K562 (cell line): ENCODE results near the gene BBLN. TPM values are rescaled to one million over a fixed set of nuclear protein-coding genes. Genes with fewer than 3 reads are reported as not detected.

Experiments
- ARID2 ChIP-seq: fragments of 450-650 bp; IDR thresholded peaks from 2 replicates; pipeline ENCODE4 v1.6.1; 2017; ENCODE audit warnings: antibody characterized with exemption, mild to moderate bottlenecking
- CC2D1A ChIP-seq: fragments of 450-650 bp; IDR thresholded peaks from 2 replicates; pipeline ENCODE4 v1.6.1; 2017; ENCODE audit warnings: mild to moderate bottlenecking
- E2F6 ChIP-seq, 2 experiments: IDR thresholded peaks; 2 replicates each; pipeline ENCODE4 v1.6.1; 2011; ENCODE audit warnings: borderline replicate concordance in 1 of 2, control low read depth in 1 of 2, low read depth in 1 of 2, low read length in 1 of 2, mild to moderate bottlenecking in 1 of 2, mixed read lengths in 1 of 2, moderate library complexity in 1 of 2; ENCODE audit not compliant: insufficient read depth in 1 of 2, insufficient read length in 1 of 2, poor library complexity in 1 of 2, severe bottlenecking in 1 of 2; ENCODE audit errors: extremely low read depth in 1 of 2
- FOSL1 ChIP-seq: fragments of 200-800 bp; sonication (Bioruptor generic); conservative IDR thresholded peaks from 2 replicates; pipeline ENCODE4 v1.6.1; 2016; ENCODE audit warnings: missing genetic modification characterization, missing compliant biosample characterization
- HDAC2 ChIP-seq: fragments of 450-650 bp; IDR thresholded peaks from 2 replicates; pipeline ENCODE4 v1.6.1; 2016; ENCODE audit warnings: mild to moderate bottlenecking
- MYC ChIP-seq, 2 experiments: fragments of 250-450 bp in 1 of 2; sonication (Bioruptor Pico) in 1 of 2; IDR thresholded peaks; 2 replicates each; pipeline versions ENCODE4 v1.5.1 to v1.6.1; 2012 to 2021; ENCODE audit warnings: low read depth in 2 of 2, borderline replicate concordance in 1 of 2, improper control_type of control experiment in 1 of 2, low read length in 1 of 2, mild to moderate bottlenecking in 1 of 2, moderate library complexity in 1 of 2
- ZNF140 ChIP-seq: fragments of 250-450 bp; sonication (Bioruptor Pico); IDR thresholded peaks from 2 replicates; pipeline ENCODE4 v1.8.0; 2021; ENCODE audit warnings: moderate library complexity, mild to moderate bottlenecking, inconsistent platforms
- ZNF174 ChIP-seq: fragments of 250-450 bp; sonication (Bioruptor Pico); IDR thresholded peaks from 2 replicates; pipeline ENCODE4 v1.4.0; 2020; ENCODE audit warnings: mild to moderate bottlenecking
- ZNF24 ChIP-seq: fragments of 450-650 bp; IDR thresholded peaks from 2 replicates; pipeline ENCODE4 v1.6.1; 2016
- polyA plus RNA-seq, 8 experiments: library from polyadenylated mRNA; depleted of rRNA in 4 of 8; stranded (reverse) in 5 of 8; unstranded in 3 of 8; fragments of >200 nt; fragmentation: Nextera tagmentation in 2 of 8; fragmentation: Illumina TruSeq in 1 of 8; extraction: Ambion mirVana in 2 of 8; extraction: Trizol in 1 of 8; gene quantifications; 2 replicates each; pipeline versions ENCODE4 v1.2.1 to v1.2.3, GENCODE V29; 2011 to 2014; ENCODE audit warnings: inconsistent platforms in 1 of 8, missing spikeins in 1 of 8
- total RNA-seq, 7 experiments: library from RNA; depleted of rRNA in 6 of 7; stranded (reverse); fragments of >200 nt in 6 of 7; fragmentation: Illumina TruSeq in 2 of 7; extraction: Trizol in 2 of 7; gene quantifications; 2 replicates each; pipeline versions ENCODE4 v1.2.1 to v1.2.3, GENCODE V29; 2011 to 2021; ENCODE audit warnings: low replicate concordance in 1 of 7
- TF ChIP-seq, protein P1 (sequence below), 2 experiments: fragments of 450-650 bp in 1 of 2; sonication (generic) in 1 of 2; formaldehyde crosslinking in 1 of 2; IDR thresholded peaks in 1 of 2; conservative IDR thresholded peaks in 1 of 2; 2 replicates each; pipeline versions ENCODE4 v1.6.1 to v1.8.1; 2016 to 2023; ENCODE audit warnings: mild to moderate bottlenecking in 2 of 2, moderate library complexity in 2 of 2, inconsistent platforms in 1 of 2, missing genetic modification reagents in 1 of 2
- TF ChIP-seq, protein P2 (sequence below), 2 experiments: fragments of 450-650 bp; conservative IDR thresholded peaks; 2 replicates each; pipeline ENCODE4 v1.6.1; 2017; ENCODE audit warnings: mild to moderate bottlenecking in 2 of 2, moderate library complexity in 2 of 2
- TF ChIP-seq, protein P3 (sequence below): fragments of 150-350 bp; IDR thresholded peaks from 2 replicates; pipeline ENCODE4 v1.6.1; 2014; ENCODE audit warnings: low read depth, mild to moderate bottlenecking, low read length, borderline replicate concordance
- TF ChIP-seq, protein P4 (sequence below): sonication (generic); formaldehyde crosslinking; IDR thresholded peaks from 2 replicates; pipeline ENCODE4 v1.8.0; 2023; ENCODE audit warnings: mild to moderate bottlenecking, missing genetic modification reagents
- TF ChIP-seq, protein P5 (sequence below): sonication (generic); formaldehyde crosslinking; IDR thresholded peaks from 2 replicates; pipeline ENCODE4 v1.8.0; 2022; ENCODE audit warnings: mild to moderate bottlenecking, missing genetic modification reagents

Gene BBLN
- total and polyA plus RNA-seq, 9 of the 15 experiments (the other 6 are each of a cell fraction or from before 2014, with no cell fraction given) = 4.2 to 331 (median 87.1) TPM

DNA sequence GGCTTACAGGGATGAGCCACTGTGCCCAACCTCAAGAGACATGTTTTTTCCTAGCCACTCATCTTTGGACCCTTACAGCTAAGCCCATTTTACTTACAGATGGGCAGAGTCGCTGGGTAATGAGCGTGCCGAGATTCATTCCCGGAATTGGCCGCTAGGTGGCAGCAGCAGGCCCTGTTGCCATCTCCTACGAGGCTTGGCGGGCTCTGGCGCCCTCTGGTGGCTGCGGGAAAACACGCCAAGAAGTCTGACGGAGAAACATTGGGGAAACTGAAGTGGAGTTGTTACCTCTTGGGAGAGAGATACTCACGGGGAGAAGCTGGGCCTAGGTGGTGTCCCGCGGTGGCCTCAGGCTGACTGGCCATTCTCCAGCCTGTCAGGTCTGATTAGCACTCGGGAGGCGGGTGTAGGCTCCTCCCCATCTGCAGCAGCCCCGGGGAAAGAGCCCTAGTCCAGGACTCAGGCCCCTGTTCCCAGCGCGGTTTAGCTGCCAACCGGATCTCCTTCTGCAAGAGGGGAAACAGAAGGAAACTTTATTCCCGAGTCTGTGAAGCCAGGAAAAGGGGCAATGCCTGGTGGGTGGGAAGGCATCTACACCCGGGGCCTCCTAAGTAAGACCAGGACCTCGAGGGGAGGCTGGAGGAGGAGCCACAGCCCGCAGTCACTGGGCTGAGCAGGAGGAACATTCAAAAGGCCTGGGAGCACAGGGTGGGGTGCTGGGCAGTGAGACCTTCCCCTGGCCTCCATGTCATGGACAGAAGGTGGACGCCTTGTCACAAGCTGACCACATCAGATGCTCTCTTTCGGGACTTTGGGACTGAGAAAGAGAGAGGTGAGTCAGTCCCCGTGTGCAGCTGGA lies 42.2 kb upstream of the BBLN start (continued):
- TF ChIP-seq, protein P1, sequence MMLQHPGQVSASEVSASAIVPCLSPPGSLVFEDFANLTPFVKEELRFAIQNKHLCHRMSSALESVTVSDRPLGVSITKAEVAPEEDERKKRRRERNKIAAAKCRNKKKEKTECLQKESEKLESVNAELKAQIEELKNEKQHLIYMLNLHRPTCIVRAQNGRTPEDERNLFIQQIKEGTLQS (IDR thresholded peaks at IDR 0.05) = no peak
- TF ChIP-seq, protein P1 (CRISPR knock-in tag; conservative IDR thresholded peaks at IDR 0.05) = peak; percentile 80; the same call in 1 of the 2 replicates
- TF ChIP-seq, protein P2, sequence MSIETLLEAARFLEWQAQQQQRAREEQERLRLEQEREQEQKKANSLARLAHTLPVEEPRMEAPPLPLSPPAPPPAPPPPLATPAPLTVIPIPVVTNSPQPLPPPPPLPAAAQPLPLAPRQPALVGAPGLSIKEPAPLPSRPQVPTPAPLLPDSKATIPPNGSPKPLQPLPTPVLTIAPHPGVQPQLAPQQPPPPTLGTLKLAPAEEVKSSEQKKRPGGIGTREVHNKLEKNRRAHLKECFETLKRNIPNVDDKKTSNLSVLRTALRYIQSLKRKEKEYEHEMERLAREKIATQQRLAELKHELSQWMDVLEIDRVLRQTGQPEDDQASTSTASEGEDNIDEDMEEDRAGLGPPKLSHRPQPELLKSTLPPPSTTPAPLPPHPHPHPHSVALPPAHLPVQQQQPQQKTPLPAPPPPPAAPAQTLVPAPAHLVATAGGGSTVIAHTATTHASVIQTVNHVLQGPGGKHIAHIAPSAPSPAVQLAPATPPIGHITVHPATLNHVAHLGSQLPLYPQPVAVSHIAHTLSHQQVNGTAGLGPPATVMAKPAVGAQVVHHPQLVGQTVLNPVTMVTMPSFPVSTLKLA (conservative IDR thresholded peaks at IDR 0.05) = peak in 1 of 2 experiments; percentile 56; a peak in 3 of 4 replicates
- TF ChIP-seq, protein P3, sequence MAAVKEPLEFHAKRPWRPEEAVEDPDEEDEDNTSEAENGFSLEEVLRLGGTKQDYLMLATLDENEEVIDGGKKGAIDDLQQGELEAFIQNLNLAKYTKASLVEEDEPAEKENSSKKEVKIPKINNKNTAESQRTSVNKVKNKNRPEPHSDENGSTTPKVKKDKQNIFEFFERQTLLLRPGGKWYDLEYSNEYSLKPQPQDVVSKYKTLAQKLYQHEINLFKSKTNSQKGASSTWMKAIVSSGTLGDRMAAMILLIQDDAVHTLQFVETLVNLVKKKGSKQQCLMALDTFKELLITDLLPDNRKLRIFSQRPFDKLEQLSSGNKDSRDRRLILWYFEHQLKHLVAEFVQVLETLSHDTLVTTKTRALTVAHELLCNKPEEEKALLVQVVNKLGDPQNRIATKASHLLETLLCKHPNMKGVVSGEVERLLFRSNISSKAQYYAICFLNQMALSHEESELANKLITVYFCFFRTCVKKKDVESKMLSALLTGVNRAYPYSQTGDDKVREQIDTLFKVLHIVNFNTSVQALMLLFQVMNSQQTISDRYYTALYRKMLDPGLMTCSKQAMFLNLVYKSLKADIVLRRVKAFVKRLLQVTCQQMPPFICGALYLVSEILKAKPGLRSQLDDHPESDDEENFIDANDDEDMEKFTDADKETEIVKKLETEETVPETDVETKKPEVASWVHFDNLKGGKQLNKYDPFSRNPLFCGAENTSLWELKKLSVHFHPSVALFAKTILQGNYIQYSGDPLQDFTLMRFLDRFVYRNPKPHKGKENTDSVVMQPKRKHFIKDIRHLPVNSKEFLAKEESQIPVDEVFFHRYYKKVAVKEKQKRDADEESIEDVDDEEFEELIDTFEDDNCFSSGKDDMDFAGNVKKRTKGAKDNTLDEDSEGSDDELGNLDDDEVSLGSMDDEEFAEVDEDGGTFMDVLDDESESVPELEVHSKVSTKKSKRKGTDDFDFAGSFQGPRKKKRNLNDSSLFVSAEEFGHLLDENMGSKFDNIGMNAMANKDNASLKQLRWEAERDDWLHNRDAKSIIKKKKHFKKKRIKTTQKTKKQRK = no peak
- TF ChIP-seq, protein P4, sequence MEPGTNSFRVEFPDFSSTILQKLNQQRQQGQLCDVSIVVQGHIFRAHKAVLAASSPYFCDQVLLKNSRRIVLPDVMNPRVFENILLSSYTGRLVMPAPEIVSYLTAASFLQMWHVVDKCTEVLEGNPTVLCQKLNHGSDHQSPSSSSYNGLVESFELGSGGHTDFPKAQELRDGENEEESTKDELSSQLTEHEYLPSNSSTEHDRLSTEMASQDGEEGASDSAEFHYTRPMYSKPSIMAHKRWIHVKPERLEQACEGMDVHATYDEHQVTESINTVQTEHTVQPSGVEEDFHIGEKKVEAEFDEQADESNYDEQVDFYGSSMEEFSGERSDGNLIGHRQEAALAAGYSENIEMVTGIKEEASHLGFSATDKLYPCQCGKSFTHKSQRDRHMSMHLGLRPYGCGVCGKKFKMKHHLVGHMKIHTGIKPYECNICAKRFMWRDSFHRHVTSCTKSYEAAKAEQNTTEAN (CRISPR knock-in tag) = no peak
- no peak for TF ChIP-seq FOSL1 (tag)
- TF ChIP-seq, protein P5, sequence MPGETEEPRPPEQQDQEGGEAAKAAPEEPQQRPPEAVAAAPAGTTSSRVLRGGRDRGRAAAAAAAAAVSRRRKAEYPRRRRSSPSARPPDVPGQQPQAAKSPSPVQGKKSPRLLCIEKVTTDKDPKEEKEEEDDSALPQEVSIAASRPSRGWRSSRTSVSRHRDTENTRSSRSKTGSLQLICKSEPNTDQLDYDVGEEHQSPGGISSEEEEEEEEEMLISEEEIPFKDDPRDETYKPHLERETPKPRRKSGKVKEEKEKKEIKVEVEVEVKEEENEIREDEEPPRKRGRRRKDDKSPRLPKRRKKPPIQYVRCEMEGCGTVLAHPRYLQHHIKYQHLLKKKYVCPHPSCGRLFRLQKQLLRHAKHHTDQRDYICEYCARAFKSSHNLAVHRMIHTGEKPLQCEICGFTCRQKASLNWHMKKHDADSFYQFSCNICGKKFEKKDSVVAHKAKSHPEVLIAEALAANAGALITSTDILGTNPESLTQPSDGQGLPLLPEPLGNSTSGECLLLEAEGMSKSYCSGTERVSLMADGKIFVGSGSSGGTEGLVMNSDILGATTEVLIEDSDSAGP (CRISPR knock-in tag) = peak; percentile 56; the same call in 1 of the 2 replicates
- TF ChIP-seq HDAC2 = no peak
- TF ChIP-seq E2F6 (IDR thresholded peaks at IDR 0.05; ENCODE audit: borderline replicate concordance in 1 of 2, extremely low read depth in 1 of 2, insufficient read depth in 1 of 2, insufficient read length in 1 of 2, low read depth in 1 of 2, low read length in 1 of 2, poor library complexity in 1 of 2, severe bottlenecking in 1 of 2) = no peak
- TF ChIP-seq MYC (IDR thresholded peaks at IDR 0.05; ENCODE audit: low read depth, low read length) = peak; percentile 47; the same call in 1 of the 2 replicates
- TF ChIP-seq MYC (CRISPR knock-in tag; IDR thresholded peaks at IDR 0.05; ENCODE audit: borderline replicate concordance, low read depth) = no peak
- TF ChIP-seq ZNF140 (CRISPR knock-in tag) = no peak
- TF ChIP-seq CC2D1A = peak; percentile 86
- peak; percentile 94 for TF ChIP-seq ARID2
- TF ChIP-seq ZNF174 (CRISPR knock-in tag) = no peak
- peak; percentile 27; the same call in 1 of the 2 replicates for TF ChIP-seq ZNF24
